NCI-H2171 treated with DMSO at 0.1 percent for 48 hours (cell line): ENCODE data around the gene NR3C1.
"Not testable (repeated sequence)": the region's sequence is repeated elsewhere in the genome, so short reads cannot be mapped to it uniquely, and the experiment has no call there.

ENCODE experiments used
- DNase-seq: peaks from one replicate; lab custom pipeline; 2025; lab: John Stamatoyannopoulos, UW

Gene NR3C1

GRCh38 chr5:143336485-143336884, 67.0 kb downstream of the NR3C1 start:
- no peak for DNase-seq

DNA sequence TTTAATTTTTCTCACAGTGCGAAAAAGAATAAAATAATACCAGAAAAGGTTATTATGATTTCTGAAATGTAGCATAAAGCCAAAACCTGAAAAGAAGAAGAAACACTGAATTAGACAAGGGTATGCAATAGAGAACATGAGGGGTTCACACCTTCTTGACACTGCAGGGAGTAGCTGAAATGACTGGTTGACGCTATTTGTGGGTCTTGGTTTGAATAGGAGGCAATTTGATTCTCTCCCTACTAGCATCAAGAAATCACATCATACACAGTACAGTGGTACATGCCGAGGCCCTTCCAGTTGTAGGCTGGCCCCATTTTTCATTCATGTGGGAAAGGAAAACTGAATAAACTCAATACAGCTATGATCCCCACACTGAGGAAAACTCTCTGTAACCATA, 68.6 kb downstream of the NR3C1 start:
- no peak for DNase-seq

DNA sequence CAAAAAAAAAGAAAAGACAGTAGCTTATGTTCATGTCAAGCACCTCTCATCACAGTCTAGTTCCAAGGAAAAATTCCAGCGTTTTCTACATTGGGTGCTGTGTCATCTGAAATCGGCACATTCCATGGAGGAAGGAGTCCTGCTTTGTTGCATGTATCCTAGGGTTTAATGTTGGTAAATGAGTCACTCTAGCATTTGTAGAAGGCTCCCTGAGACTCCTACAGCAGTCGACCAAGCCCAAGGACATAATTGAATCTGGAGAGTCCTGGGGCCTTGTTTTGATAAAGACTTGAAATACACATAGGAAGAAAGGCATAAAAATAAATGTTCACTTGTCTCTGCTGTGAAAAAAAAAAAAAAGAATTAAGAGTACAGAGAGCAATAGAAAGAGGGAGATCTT, 69.1 kb downstream of the NR3C1 start:
- DNase-seq, result not testable (repeated sequence)

- no peak for DNase-seq
These were observed 71.5 kb downstream of the NR3C1 start for GRCh38 chr5:143331956-143332355.

DNA sequence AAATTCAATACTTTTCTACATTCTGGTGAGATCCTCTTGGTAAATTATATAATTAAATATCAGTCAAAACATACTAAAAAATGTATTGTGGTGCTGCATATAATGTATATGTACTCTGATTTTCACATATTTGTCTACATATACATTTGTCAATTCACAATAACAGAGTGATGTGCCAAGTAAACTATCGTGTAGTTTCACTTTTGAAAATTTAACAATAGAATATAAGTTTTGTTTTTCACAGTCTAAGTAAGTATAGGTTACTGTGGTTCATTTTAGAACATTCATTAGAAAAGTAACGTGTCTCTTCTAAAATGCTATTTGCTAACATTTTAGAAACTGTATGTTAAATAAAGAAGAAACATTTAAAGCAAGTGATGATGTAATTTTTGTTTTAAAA, 73.6 kb downstream of the NR3C1 start:
- no peak for DNase-seq

DNA sequence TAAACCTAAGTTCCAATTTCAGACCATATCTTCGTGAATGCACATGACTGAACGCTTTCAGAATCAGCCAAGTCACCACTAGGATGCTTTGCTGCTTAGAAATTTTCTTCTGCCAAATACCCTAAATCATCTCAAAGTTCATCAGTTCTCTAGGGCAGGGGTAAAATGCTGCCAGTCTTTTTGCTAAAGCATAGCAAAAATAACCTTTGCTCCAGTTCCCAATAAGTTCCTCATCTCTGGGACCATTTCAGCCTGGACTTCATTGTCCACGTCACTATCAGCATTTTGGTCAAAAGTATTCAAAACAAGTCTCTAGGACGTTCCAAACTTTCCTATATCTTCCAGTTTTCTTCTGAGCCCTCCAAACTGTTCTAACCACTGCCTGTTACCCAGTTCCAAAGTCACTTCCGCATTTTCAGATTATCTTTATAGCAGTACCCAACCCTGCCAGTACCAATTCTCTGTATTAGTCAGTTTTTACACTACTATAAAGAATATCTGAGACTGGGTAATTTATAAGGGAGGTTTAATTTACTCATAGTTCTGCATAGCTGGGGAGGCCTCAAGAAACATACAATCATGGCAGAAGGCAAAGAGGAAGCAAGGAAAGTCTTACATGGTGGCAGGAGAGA, 74.8 kb downstream of the NR3C1 start:
- DNase-seq, result no peak

DNA sequence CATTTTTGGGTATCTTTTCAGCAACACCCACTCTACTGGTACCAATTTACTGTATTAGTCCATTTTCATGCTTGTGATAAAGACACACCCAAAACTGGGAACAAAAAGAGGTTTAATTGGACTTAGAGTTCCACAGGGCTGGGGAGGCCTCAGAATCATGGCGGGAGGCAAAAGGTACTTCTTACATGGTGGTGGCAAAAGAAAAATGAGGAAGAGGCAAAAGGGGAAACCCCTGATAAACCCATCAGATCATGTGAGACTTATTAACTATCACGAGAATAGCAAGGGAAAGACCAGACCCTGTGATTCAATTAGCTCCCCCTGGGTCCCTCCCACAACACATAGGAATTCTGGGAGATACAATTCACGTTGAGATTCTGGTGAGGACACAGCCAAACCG, 78.4 kb downstream of the NR3C1 start:
- not testable (repeated sequence) for DNase-seq

- DNase-seq, result not testable (repeated sequence)
These were observed 80.4 kb downstream of the NR3C1 start for GRCh38 chr5:143322931-143323630.

- DNase-seq, result no peak
These were observed 81.3 kb downstream of the NR3C1 start for GRCh38 chr5:143322176-143322575.

- no peak for DNase-seq
These were observed 83.9 kb downstream of the NR3C1 start for GRCh38 chr5:143319437-143320227.

DNA sequence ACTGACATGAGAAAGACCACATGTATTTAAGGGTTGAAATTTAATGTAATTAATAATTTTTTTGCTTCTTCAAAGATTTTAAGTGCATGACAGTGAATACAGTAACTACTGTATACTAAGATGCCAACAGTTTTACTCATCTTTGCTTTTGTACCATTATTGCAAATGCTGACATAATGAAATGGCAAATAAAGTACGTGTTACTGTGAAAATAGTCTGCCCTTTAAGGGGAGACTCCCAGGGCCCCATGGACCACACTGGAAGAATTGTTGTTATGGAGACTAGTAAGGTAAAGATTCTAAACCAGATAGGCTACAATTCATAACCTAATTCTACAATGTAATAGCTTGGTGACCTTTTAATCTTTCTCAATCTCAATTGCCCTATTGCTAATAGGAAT, 84.7 kb downstream of the NR3C1 start:
- DNase-seq, result no peak

DNA sequence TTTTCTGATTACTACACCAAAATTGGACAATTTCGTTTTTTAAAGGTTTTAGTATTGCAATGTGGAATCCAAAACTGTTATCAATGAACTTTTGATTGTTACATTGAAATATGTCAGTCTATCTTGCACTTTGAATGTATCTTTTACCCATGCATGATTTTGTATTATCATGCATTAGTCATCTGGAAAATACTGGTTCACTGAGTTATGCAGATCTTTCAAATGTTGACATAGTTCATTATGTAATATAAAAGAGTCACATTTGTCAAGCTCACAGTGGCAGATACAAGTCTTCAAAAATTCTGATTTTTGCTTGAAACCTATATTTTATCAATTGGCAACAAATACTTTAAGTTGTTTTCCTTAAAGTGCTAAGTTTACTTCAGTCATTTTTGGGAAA, 85.2 kb downstream of the NR3C1 start:
- no peak for DNase-seq

- DNase-seq, result peak; percentile 33
These were observed 86.4 kb downstream of the NR3C1 start for GRCh38 chr5:143316844-143317631.

DNA sequence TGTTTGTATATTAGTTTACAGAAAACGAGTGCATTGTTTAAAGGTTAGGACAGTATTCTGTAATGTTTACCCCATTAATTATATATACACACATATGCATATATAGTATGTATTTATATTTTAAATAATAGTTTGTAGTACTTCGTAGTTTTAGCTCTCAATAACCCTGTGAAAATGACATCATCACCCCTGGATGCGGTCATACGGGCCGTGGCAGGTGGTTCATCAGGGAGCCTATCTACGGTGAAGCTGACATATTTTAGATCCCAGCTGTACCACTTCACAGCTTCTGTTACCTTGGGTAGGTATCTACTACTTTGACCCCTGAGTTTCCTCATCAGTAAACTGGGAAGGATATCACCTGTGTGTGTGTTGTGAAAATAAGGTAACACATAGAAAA, 87.1 kb downstream of the NR3C1 start:
- no peak for DNase-seq

DNA sequence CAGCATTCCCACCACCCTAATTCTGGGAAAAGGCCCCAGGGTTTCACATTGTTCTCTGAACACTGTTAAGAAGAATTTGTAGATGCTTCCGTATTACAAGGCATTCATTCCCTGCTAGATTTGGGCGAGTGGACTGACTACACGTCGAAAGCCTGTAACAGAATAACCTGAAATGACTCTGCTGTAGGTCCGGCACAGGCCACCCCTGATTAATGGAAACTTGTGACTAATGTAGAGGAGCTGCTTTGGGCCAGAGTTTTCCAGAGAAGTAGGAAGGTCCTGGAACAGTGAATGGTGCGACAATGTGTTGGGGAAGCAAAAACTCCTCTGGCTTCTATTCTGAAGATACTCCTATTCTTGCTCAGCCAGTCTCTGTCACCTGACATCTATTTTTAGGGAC, 87.6 kb downstream of the NR3C1 start:
- DNase-seq, result no peak

DNA sequence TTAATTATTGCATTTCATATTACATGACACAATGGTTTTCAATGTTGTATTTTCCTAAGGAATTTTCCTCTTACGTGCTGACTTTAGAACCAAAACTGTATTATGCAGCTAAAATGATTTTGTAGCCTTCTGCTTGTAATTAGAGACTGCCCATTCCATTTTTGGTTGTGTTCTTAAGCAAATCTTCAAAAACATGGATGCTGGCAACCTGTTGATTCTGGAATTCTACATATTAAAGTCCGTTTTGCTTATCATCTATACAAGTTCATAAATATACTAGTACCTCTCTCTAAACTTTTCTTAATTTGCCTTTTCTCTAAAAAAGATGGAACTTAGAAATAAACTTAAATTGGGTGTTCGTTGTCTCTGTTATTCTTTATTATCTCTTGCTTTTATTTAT, 88.3 kb downstream of the NR3C1 start:
- DNase-seq, result no peak

DNA sequence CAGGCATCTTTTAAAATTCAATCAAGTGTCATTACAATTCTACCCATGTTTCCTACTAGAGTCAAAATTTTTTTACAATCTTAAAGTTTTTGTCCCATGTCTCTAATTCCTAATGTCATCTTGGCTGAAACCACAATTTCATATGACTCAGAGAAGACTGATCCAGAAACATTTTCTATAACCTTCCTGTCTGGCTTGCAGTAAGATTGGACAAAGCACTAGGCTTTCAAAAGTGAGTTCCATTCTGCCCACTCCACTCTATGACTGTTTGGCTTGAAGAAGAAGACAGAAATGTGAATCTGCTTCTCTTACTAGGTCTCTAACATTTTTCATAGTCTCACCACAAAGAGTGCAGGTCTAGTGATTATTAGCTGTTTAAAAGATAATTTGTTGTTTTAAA, 88.8 kb downstream of the NR3C1 start:
- no peak for DNase-seq

DNA sequence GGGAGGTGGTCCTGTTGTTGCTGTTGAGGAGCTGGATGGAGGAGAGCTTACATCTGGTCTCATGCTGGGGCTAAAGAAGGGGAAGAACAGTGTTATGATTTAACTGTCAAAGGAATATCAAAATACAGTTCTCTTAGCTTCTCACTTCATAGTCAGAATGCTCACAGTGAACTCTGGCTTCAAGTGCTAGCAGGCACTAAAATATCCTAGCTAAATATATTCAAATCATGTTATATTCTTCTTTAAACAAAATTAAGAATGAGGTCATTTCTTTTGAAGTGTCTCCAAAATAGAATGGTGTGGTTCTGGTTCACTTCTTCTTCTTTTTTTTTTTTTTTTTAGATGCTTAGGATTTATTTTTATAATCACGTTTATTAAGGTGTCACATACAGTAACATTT, 89.4 kb downstream of the NR3C1 start:
- DNase-seq, result no peak

DNA sequence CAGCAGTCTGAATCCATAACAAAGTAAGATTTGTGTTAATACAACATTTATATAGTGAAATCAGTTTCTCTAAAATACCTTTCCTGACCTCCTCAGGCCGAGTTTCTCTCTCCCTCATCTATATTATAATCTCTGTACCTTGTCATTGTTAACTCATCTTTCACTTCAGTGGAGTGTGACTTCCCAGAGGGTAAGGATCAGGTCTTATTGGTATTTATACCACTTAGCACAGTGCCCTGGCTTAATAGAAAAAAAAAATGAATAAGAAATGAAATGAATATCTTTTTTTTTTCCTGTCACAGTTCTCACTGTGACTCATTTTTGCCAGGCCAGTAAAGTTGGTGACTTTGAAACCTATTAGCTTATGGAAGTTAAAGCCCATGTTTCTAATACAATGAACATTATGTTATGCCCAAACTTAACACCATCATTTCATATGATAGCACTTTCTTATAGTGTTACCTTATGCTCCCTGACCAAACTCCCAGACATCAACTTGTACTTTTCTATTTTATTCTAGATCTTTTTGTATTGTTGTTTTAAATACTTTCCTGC, 90.1 kb downstream of the NR3C1 start:
- DNase-seq, result no peak

- no peak for DNase-seq
These were observed 90.7 kb downstream of the NR3C1 start for GRCh38 chr5:143312822-143313221.

- no peak for DNase-seq
These were observed 91.5 kb downstream of the NR3C1 start for GRCh38 chr5:143311955-143312354.

- DNase-seq, result no peak
These were observed 92.1 kb downstream of the NR3C1 start for GRCh38 chr5:143311428-143311827.
